ENCODE results near the gene SSR3.

GRCh38 chr3:156554842-156555687, at the start of gene SSR3:
- peak; percentile 11 to 76 (median 48) for TF ChIP-seq CTCF (IDR thresholded peaks at IDR 0.05)
- peak in 2 of 4 donors; percentile 75 to 90 for TF ChIP-seq POLR2A (IDR thresholded peaks at IDR 0.05)

All from esophagus squamous epithelium (tissue), 4 donors.